WTC11 (cell line): ENCODE data around the gene FAM227B.

Experiments used
- CTCF ChIP-seq: fragments of 200-600 bp; IDR thresholded peaks from 2 replicates; pipeline ENCODE4 v1.8.0; 2022; ENCODE audit warnings: antibody characterized with exemption
- KAT7 ChIP-seq: sonication (generic); formaldehyde crosslinking; IDR thresholded peaks from 2 replicates; pipeline ENCODE4 v1.8.1; 2023; ENCODE audit warnings: missing genetic modification reagents, mild to moderate bottlenecking, borderline replicate concordance
- NR1H2 ChIP-seq: sonication (generic); formaldehyde crosslinking; IDR thresholded peaks from 2 replicates; pipeline ENCODE4 v1.9.0; 2021; ENCODE audit warnings: mild to moderate bottlenecking, moderate library complexity, missing genetic modification reagents
- TEAD1 ChIP-seq: sonication (generic); formaldehyde crosslinking; IDR thresholded peaks from 2 replicates; pipeline ENCODE4 v1.8.0; 2022; ENCODE audit warnings: mild to moderate bottlenecking, missing genetic modification reagents

GRCh38 chr15:49441816-49442215, 178.8 kb downstream of the FAM227B start:
- TF ChIP-seq CTCF = no peak
- TF ChIP-seq NR1H2 = no peak
- TF ChIP-seq KAT7 (CRISPR knock-in tag) = no peak
- no peak for TF ChIP-seq TEAD1 (CRISPR knock-in tag)
